ENCODE results near the gene MACO1. TPM values are rescaled to one million over a fixed set of nuclear protein-coding genes. Genes with fewer than 3 reads are reported as not detected.

Gene MACO1
- total RNA-seq, 1 donor from 2014 or later = 7.9 TPM

DNA sequence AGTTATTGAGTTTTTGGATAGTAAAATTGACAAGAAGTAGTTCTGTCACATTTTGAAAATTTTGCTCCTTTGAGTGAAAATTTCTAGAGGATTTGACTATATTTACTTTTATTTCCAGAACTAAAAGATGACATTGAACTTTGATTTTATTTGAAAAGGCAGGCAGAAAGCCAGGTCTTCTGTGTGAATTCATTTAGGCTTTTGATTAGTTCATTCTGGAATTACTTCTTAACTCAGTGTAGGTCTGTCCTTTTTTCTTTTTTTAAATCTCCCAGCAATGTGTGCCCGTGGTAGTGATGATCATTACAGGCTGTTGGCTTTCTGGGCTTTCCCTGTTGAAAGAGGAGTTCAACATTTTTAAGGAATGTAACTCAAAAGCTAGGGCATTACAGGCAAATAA is 53.8 kb downstream of the MACO1 start:
- H3K4me3 ChIP-seq (ENCODE audit: low read depth, low read length) = no peak overlapping the region
- TF ChIP-seq, protein P1, sequence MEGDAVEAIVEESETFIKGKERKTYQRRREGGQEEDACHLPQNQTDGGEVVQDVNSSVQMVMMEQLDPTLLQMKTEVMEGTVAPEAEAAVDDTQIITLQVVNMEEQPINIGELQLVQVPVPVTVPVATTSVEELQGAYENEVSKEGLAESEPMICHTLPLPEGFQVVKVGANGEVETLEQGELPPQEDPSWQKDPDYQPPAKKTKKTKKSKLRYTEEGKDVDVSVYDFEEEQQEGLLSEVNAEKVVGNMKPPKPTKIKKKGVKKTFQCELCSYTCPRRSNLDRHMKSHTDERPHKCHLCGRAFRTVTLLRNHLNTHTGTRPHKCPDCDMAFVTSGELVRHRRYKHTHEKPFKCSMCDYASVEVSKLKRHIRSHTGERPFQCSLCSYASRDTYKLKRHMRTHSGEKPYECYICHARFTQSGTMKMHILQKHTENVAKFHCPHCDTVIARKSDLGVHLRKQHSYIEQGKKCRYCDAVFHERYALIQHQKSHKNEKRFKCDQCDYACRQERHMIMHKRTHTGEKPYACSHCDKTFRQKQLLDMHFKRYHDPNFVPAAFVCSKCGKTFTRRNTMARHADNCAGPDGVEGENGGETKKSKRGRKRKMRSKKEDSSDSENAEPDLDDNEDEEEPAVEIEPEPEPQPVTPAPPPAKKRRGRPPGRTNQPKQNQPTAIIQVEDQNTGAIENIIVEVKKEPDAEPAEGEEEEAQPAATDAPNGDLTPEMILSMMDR (conservative IDR thresholded peaks at IDR 0.05; ENCODE audit: low read depth, low read length) = no peak
- no peak for DNase-seq (ENCODE audit: low read depth)

DNA sequence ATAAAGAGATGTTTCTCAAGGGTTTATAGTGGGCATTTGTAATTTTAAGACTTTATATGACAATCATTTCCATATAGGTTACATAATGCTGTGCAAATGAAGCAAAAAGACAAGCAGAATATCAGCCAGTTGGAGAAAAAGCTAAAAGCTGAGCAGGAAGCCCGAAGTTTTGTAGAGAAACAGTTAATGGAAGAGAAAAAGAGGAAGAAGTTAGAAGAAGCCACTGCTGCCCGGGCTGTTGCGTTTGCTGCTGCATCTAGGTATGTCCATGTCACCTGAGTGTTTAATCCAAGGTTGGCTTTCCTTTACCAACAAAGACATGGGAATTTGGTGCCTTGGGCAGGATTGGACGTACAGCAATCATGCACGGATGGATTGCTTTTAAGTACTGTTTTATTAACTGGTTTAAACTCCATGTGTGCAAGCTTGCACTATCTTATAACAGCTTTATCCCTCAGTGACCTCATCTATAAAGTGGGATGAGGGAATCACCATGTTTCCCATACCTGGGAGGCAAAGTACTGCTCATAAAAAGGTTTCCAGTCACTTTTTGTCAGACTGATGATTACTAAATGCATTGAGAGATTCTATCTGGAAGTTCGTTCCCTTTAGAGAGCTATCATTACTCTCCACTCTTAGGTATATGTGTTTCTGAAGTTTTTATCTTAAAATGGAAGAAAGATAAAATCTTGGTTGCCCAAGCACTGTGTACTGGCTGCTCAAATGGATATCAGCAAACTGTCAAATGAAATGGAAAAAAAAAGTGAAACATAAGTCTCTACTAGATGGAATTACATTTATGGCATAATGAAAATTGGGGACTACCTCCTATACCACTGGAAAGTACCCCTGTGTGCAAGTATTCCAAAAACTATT is 55.1 kb downstream of the MACO1 start:
- TF ChIP-seq, protein P1 (conservative IDR thresholded peaks at IDR 0.05; ENCODE audit: low read depth, low read length) = no peak
- no peak overlapping the region for H3K4me3 ChIP-seq (ENCODE audit: low read depth, low read length)
- DNase-seq (ENCODE audit: low read depth) = no peak

DNA sequence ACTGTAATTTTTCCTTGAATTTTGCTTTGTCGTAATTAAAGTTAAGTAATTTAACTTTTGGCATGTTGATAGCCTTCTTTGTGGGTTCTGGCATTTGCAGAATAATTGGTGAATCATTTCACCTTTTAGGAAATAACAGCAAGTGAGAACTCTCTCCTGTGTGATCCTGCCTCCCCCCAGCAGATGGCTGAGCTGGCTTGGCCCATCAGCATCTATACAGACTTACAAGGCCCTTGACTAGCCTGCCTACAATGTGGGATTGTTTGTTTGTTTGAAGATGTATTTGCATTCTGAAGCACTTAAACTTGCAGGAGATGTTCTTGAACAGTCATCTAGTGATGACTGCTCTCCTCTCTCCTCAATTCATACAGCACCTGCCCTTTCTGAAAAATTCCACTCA is 55.9 kb downstream of the MACO1 start:
- H3K4me3 ChIP-seq (ENCODE audit: low read depth, low read length) = no peak overlapping the region
- DNase-seq (ENCODE audit: low read depth) = no peak
- TF ChIP-seq, protein P1 (conservative IDR thresholded peaks at IDR 0.05; ENCODE audit: low read depth, low read length) = peak; percentile 22

DNA sequence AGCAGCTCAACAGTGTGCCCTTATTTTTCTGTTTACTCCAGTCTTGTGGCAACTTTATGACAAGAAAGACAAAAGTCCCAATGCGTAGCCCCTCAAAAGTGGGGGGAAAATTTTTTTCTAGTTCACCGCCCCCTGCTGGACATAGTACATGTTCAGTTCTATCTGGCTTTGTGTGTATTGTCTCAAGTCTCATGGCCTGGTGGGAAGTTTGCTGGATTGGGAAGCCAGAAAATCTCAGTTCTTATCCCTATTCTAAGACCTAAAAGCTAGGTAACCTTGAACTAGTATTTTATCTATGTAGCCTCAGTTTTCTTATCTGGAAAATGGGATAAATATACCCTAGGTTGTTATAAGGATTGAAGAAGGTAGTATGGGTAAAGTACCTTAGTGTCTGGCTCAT is 56.9 kb downstream of the MACO1 start:
- TF ChIP-seq, protein P1 (conservative IDR thresholded peaks at IDR 0.05; ENCODE audit: low read depth, low read length) = peak; percentile 68
- DNase-seq (ENCODE audit: low read depth) = no peak
- no peak overlapping the region for H3K4me3 ChIP-seq (ENCODE audit: low read depth, low read length)

DNA sequence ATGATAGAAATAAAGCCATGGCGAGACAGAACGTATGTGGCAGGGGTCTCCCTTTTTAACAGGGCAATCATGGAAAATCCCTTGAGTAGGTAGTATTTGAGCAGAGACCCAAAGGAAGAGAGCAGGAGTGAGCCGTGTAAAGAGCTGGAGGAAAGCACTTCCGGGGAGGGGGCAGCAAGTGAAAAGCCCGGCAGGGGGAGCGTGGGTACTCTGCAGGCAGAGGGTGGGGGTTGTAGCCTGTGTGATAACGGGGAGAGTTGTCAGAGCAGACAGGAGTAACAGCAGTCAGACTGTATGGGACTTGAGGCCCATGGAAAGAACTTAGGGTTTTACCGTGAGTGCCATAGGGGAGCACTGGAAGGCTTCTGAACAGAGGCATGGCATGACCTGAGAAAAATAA is 61.6 kb downstream of the MACO1 start:
- TF ChIP-seq, protein P1 (conservative IDR thresholded peaks at IDR 0.05; ENCODE audit: low read depth, low read length) = no peak
- H3K4me3 ChIP-seq (ENCODE audit: low read depth, low read length) = no peak overlapping the region
- DNase-seq (ENCODE audit: low read depth) = no peak

DNA sequence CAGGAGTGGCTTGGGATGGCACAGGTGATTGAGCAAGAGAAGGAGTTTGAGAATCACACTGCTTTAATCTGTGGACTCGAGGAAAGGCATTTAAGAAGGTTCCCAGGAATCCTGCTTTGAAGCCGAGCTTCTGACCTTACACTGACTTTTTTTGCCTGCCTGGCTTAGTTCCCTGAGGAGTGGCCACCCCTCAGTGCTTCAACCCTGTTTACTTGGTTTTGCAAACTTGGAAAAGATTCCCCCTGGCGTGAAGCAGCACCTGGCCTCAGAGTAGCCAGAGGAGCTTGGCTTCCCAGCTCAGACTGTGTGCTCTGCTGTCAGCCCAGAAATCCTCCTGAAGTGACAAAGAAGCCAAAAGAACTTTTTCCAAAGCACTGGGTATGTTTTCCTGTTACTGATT is 64.3 kb downstream of the MACO1 start:
- DNase-seq (ENCODE audit: low read depth) = no peak
- H3K4me3 ChIP-seq (ENCODE audit: low read depth, low read length) = no peak overlapping the region
- TF ChIP-seq, protein P1 (conservative IDR thresholded peaks at IDR 0.05; ENCODE audit: low read depth, low read length) = no peak

DNA sequence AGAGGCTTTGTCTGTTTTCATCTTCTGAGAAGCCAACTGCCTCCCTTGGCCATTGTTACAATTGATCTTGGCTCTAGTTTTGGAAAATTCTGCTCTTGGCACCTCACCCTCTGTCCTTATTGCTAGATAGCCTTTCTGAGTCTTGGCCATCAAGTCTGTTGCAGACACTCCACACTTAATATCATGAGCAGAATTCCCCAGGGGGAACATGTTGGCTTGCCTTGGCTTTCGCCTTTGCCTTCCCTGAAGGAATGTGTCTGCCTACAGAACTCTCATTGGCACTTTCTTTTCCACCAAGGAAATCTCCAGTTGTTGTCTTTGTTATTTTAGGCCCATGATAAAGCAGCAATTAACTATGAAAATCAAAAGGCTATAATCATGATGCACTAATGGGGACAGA is 70.0 kb downstream of the MACO1 start:
- H3K4me3 ChIP-seq (ENCODE audit: low read depth, low read length) = no peak overlapping the region
- TF ChIP-seq, protein P1 (conservative IDR thresholded peaks at IDR 0.05; ENCODE audit: low read depth, low read length) = no peak
- DNase-seq (ENCODE audit: low read depth) = no peak

Measured in epithelial cell of proximal tubule (primary cell).